Activated CD4-positive, alpha-beta T cell treated with anti-CD3 and anti-CD28 coated beads, Interleukin-2, amount 10 ng/mL, durations not matched to agents 24 days and 14 days (primary cell): Measurements from ENCODE around the gene RPS29. TPM values are rescaled to one million over a fixed set of nuclear protein-coding genes. Genes with fewer than 3 reads are reported as not detected.
A peak's percentile ranks its signal among the peaks of the same experiment; 100 is the strongest.
"Not testable (repeated sequence)": the region's sequence is repeated elsewhere in the genome, so short reads cannot be mapped to it uniquely, and the experiment has no call there.

Experiments
- DNase-seq: peaks from one replicate; pipeline ENCODE4 v3.0.0; 2022
- H3K27ac Mint-ChIP-seq: one replicate; pipeline ENCODE4 v1.8.0; 2022; ENCODE audit warnings: mild to moderate bottlenecking, mixed read lengths
- H3K27me3 Mint-ChIP-seq: one replicate; pipeline ENCODE4 v1.8.0; 2022; ENCODE audit warnings: mixed read lengths
- H3K36me3 Mint-ChIP-seq: one replicate; pipeline ENCODE4 v1.8.0; 2022; ENCODE audit warnings: low read depth, mild to moderate bottlenecking, mixed read lengths
- H3K4me1 Mint-ChIP-seq: one replicate; pipeline ENCODE4 v1.8.0; 2021; ENCODE audit warnings: mixed read lengths
- H3K4me3 Mint-ChIP-seq: one replicate; pipeline ENCODE4 v1.8.0; 2022; ENCODE audit warnings: mild to moderate bottlenecking, moderate library complexity, mixed read lengths
- H3K9me3 Mint-ChIP-seq: one replicate; pipeline ENCODE4 v1.8.0; 2021; ENCODE audit warnings: mixed read lengths
- intact Hi-C: fragments of 100-400 bp; cut with micrococcal nuclease; formaldehyde crosslinking; loops from one replicate; pipeline ENCODE4 v1.15.1; 2023
- total RNA-seq: library from RNA; stranded (reverse); gene quantifications from 2 replicates; pipeline ENCODE4 v1.2.3, GENCODE V29; 2022

The RPS29 gene
- total RNA-seq, 1 donor from 2014 or later = 1,960 TPM

DNA sequence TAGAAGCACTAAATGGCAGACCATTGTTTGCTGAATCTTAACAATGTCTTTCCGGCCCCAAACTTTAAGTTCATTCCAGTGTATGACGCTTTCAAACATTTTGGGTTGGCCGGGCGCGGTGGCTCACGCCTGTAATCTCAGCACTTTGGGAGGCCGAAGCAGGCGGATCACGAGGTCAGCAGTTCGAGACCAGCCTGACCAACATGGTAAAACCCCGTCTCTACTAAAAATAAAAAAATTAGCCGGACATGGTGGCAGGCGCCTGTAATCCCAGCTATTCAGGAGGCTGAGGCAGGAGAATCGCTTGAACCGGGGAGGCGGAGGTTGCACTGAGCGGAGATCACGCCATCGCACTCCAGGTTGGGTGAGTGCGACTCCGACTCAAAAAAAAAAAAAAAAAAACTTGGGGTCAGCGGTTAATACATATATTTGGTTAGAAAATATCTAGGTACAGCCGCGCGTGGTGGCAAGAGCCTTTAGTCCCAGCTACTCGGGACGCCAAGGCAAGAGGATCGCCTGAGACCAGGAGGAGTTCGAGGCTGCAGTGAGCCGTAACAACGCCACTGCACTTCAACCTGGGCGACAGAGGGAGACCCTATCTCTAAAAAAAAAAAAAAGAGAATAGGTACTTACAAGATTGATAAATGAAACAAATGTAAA lies 1.1 kb downstream of the RPS29 start:
- H3K9me3 Mint-ChIP-seq, H3K27me3 Mint-ChIP-seq: not testable (repeated sequence)
- intact Hi-C loops = loop anchor here (5.0 to 10.0 kb wide), 3 partner anchors 123 to 1510 kb away; partner anchors contain the start of genes MAP4K5 and TRIM9
- Mint-ChIP-seq H3K27ac (peak overlapping the region; percentile 99), H3K4me3 (peak overlapping the region; percentile 89), H3K36me3 (peaks cover 54% of the 10 kb centered on the region), H3K4me1 (peaks cover 37% of the 10 kb centered on the region)
- peak; percentile 68 for DNase-seq

DNA sequence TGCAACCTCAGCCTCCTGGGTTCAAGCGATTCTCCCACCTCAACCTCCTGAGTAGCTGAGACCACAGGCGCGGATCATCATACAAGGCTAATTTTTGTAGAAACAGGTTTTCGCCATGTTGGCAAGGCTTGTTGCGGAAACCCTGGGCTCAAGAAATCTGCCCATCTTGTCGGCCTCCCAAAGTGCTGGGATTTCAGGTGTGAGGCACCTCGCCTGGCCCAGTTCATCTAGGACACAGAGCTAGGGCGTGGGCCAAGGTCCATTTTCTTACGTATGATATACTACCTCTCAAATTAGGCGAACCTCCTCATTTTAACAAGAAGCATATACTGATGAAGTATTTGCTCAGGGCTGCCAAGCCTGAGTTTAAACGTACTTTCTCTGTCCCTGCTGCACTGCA lies 2.1 kb downstream of the RPS29 start:
- intact Hi-C loops = loop anchor here (10.0 kb wide), 1 partner anchor 1511 kb away; the partner anchor contains the start of gene TRIM9
- peak overlapping the region; percentile 89 for H3K4me3 Mint-ChIP-seq
- no peaks in the 10 kb centered on the region for H3K9me3 Mint-ChIP-seq
- peaks cover 42% of the 10 kb centered on the region for H3K4me1 Mint-ChIP-seq
- peak overlapping the region; percentile 99 for H3K27ac Mint-ChIP-seq
- peaks cover 3% of the 10 kb centered on the region for H3K27me3 Mint-ChIP-seq
- no peak for DNase-seq
- peaks cover 60% of the 10 kb centered on the region for H3K36me3 Mint-ChIP-seq

DNA sequence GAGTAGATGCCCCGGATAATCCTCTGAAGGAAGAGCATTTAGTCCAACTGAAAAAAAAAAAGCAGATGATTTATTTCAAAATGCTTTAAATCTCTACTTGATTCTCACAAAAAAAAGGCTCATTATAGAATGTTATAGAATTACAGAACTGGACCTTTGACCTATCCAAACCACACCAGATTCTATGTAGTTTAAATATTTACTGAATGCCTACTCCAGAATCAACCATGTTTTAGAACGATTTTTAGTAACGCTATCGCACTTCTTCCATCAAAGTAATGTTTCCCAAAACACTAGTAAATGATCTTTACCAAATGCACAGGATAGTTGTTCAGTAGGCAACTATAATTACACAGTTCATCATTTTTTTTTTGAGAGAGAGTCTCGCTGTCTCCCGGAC lies 2.6 kb downstream of the RPS29 start:
- Mint-ChIP-seq H3K4me1 (peaks cover 46% of the 10 kb centered on the region), H3K36me3 (peaks cover 62% of the 10 kb centered on the region), H3K27ac (peak overlapping the region; percentile 62), H3K9me3 (no peaks in the 10 kb centered on the region), H3K27me3 (peaks cover 3% of the 10 kb centered on the region), H3K4me3 (peak overlapping the region; percentile 89)
- intact Hi-C loops = loop anchor here (10.0 kb wide), 1 partner anchor 1511 kb away; the partner anchor contains the start of gene TRIM9
- DNase-seq = no peak

DNA sequence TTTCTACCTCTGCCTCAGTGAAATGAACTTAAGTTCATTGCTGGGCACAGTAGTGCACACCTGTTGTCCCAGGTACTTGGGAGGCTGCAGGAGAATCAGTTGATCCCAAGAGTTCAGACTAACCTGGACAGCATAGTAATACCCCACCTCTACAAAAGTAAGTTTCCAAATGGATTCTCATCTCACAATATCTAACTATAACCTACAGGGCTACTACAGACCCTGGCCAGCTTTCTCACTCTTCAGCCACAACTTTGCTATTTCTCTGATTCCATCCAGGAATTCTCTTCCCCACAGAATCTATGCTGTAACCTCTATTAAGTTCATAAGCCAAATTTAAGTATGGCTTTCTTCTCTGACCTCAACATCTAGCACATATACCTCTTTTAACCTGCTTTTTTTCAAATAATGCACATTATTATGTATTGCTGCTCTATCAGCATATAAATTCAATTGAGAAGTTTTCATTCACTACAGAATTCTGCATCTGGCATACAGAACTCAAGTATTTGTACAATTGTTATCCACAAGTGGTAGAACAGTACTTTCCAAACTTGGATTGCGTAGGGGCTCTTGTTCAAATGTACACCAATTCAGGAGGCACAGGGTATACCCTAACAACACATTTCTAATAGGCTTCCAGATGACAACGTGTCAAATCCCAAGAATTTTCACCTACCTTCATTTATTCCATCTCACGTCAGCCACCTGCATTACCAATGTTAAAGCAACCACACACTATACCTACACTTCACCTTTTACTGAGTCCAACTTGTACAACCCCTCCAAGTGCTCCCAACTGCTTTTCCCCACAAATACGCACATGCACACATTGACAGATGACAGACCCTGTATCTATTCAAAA lies 3.8 kb downstream of the RPS29 start:
- H3K4me3 Mint-ChIP-seq = peak overlapping the region; percentile 4
- H3K9me3 Mint-ChIP-seq = no peaks in the 10 kb centered on the region
- intact Hi-C loops = loop anchor here (10.0 kb wide), 1 partner anchor 1512 kb away; the partner anchor contains the start of gene TRIM9
- peaks cover 71% of the 10 kb centered on the region for H3K36me3 Mint-ChIP-seq
- DNase-seq = no peak
- H3K27me3 Mint-ChIP-seq = peaks cover 3% of the 10 kb centered on the region
- no peak overlapping the region for H3K27ac Mint-ChIP-seq
- peaks cover 46% of the 10 kb centered on the region for H3K4me1 Mint-ChIP-seq

DNA sequence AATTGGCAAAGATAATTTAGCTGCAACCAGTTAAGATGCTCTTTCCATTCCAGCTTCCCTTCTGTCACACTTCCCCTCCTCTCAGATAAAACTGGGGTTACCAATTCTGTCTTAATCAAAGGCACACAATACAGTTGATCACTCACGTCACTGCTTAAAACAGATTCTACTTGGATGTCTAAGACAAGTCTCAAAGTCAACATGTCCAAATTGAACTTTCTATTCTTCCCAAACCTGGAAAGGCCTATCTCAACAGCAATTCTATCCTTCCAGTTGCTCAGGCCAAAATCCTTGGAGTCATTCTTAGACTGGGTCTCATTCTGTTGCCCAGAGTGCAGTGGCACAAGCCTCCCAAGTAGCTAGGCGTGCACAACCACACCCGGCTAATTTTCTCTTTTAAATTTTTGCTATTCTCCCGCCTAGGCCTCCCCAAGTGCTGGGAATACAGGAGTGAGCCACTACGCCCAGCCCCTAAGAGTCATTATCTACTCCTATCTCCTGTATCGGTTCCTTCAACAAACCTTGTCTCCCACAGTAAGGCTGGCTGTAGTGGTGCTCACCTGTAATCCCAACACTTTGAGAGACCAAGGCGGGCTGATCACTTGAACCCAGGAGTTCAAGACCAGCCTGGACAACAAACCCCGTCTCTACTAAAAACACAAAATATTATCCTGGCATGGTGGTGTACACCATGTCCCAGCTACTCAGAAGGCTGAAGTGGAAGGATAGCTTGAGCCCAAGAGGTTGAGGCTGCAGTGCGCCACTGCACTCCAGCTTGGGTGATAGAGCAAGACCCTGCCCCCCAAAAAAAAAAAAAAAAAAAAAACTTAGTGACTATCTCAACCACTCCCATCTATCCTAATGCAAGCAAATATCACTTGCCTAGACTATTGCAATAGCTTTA lies 4.7 kb downstream of the RPS29 start:
- H3K36me3 Mint-ChIP-seq = peaks cover 78% of the 10 kb centered on the region
- DNase-seq = no peak
- H3K9me3 Mint-ChIP-seq = no peaks in the 10 kb centered on the region
- H3K4me3 Mint-ChIP-seq = peak overlapping the region; percentile 4
- H3K4me1 Mint-ChIP-seq = peaks cover 47% of the 10 kb centered on the region
- peaks cover 3% of the 10 kb centered on the region for H3K27me3 Mint-ChIP-seq
- peak overlapping the region; percentile 30 for H3K27ac Mint-ChIP-seq
- intact Hi-C loops = loop anchor here (10.0 kb wide), 1 partner anchor 1513 kb away; the partner anchor contains the start of gene TRIM9

DNA sequence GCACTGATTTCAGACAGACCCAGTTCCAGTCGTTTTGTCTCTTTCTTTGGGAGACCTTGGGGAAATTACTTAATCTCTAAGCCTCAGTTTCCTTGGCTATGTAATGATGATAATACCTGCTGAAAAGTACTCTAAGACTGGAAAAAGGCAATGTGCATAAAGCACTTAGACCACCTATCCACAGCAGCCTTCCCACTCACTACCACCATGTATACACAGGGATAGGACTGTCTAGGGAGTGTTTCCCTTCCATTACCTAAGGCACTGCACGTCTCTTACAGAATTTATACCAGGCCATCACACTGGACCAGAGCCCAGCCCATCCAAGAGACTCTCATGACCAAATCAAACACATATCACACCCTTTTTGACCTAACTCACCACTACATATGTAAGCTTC lies 6.3 kb downstream of the RPS29 start:
- Mint-ChIP-seq H3K27ac (peak overlapping the region; percentile 2), H3K4me1 (peaks cover 44% of the 10 kb centered on the region), H3K36me3 (peaks cover 70% of the 10 kb centered on the region), H3K4me3 (no peak overlapping the region), H3K9me3 (no peaks in the 10 kb centered on the region), H3K27me3 (no peaks in the 10 kb centered on the region)
- no peak for DNase-seq
- intact Hi-C loops = loop anchor here (10.0 kb wide), 1 partner anchor 1515 kb away; the partner anchor contains the start of gene TRIM9

DNA sequence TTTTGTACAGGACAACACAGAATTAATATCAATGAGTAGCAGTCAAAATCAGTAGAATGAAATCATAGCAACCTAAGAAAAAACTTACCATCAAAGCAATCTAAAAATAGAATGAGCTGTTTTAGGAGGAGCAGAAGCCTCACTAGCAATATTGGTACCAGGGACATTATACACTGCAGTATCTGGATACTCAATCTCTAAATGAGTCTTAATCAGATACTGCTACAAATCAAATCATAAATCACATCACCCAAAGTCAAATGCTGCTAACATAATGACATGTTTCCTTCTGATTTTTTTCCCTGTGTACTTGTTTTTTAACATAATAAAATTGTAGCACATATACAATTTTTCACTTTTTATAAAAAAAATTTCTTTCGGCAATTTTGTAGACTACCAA lies 8.0 kb downstream of the RPS29 start:
- Mint-ChIP-seq H3K36me3 (peaks cover 69% of the 10 kb centered on the region), H3K9me3 (no peaks in the 10 kb centered on the region), H3K27me3 (no peaks in the 10 kb centered on the region), H3K4me3 (no peak overlapping the region), H3K27ac (no peak overlapping the region), H3K4me1 (peaks cover 39% of the 10 kb centered on the region)
- intact Hi-C loops = no loop called here
- no peak for DNase-seq

DNA sequence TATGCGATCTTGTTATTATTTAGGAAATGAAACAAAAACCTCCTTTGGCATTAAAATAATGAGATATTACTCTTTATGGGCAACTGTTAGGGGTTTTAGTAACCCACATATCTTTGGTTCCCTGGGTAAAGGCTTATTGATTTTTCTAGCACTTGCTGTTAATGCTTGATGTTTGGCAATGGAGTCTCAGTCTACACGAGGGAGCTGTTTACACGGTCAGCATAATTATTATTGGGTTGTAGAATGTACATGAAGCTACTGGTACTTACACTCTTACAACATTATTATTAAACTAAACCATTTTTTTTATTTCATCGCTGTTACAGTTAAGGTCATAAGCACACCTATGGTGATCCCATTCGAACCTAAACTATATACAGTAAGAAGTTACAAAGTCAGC lies 12.1 kb downstream of the RPS29 start:
- H3K4me1 Mint-ChIP-seq = peaks cover 15% of the 10 kb centered on the region
- H3K9me3 Mint-ChIP-seq = peaks cover 6% of the 10 kb centered on the region
- H3K36me3 Mint-ChIP-seq = peaks cover 63% of the 10 kb centered on the region
- DNase-seq = no peak
- H3K27me3 Mint-ChIP-seq = no peaks in the 10 kb centered on the region
- no peak overlapping the region for H3K27ac Mint-ChIP-seq
- intact Hi-C loops = no loop called here
- H3K4me3 Mint-ChIP-seq = no peak overlapping the region

DNA sequence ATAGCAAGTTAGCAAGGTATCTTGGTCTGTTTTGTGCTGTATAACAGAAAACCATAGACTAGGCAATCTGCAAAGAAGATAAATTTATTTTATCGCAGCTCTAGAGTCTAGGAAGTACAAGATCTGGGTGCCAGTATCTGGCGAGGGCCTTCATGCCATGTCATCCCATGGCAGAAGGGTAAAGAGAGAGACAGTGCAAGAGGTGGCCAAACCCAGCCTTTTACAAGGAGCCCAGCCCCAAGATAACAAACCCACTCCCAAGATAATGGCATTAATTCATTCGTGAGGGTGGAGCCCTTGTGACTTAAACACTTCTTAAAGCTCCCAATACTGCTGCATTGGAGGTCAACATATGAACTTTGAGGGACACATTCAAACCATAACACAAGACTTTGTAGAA lies 16.9 kb downstream of the RPS29 start:
- peaks cover 32% of the 10 kb centered on the region for H3K36me3 Mint-ChIP-seq
- intact Hi-C loops = no loop called here

DNA sequence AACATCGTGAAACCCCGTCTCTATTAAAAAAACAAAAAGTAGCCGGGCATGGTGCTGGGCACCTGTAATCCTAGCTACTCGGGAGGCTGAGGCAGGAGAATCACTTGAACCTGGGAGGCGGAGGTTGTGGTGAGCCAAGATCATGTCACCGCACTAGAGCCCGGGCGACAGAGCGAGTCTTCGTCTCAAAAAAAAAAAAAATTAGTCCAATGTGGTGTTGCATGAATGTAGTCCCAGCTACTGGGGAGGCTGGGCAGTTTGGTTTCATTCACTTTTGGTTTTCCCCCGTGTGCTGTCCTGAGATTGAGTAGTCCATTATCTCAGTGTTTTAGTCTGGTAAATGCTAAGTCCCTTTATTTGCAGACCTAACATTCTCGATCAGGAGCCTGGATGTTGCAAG lies 19.5 kb downstream of the RPS29 start:
- Mint-ChIP-seq H3K27me3 (peaks cover 2% of the 10 kb centered on the region), H3K4me1 (no peaks in the 10 kb centered on the region), H3K4me3 (no peak overlapping the region), H3K36me3 (peaks cover 12% of the 10 kb centered on the region), H3K27ac (no peak overlapping the region), H3K9me3 (peaks cover 4% of the 10 kb centered on the region)
- no peak for DNase-seq
- intact Hi-C loops = no loop called here

More for the DNA sequence above, 16.9 kb downstream of the RPS29 start:
- no peak overlapping the region for H3K27ac Mint-ChIP-seq
- no peaks in the 10 kb centered on the region for H3K27me3 Mint-ChIP-seq
- H3K4me3 Mint-ChIP-seq = no peak overlapping the region
- H3K9me3 Mint-ChIP-seq = peaks cover 6% of the 10 kb centered on the region
- no peak for DNase-seq
- H3K4me1 Mint-ChIP-seq = peaks cover 1% of the 10 kb centered on the region

DNA sequence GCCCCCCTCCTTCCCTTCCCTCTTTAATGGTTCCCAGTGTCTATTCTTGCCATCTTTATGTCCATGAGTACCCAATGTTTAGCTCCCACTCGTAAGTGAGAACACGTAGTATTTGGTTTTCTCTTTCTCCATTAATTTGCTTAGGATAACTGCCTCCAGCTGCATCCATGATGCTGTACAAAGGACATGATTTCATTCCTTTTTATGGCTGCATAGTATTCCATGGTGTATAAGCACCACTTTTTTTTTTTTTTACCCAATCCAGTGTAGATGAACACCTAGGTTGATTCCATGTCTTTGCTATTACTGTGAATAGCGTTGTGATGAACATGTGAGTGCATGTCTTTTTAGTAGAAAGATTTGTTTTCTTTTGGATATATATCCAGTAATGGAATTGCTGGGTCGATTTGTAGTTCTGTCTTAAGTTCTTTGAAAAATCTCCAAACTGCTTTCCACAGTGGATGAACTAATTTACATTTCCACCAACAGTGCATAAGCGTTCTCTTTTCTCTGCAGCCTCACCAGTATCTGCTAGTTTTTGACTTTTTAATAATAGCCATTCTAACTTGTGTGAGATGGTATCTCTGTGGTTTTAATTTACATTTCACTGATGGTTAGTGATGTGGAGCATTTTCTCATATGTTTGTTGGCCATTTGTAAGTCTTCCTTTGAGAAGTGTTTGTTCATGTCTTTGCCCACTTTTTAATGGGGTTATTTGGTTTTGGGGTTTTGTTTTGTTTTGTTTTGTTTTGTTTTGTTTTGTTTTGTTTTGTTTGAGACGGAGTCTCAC lies 26.0 kb downstream of the RPS29 start:
- Mint-ChIP-seq H3K27ac (no peak overlapping the region), H3K27me3 (peaks cover 4% of the 10 kb centered on the region), H3K36me3 (no peaks in the 10 kb centered on the region), H3K9me3 (peaks cover 4% of the 10 kb centered on the region), H3K4me3 (no peak overlapping the region), H3K4me1 (no peaks in the 10 kb centered on the region)
- DNase-seq = no peak
- intact Hi-C loops = no loop called here

DNA sequence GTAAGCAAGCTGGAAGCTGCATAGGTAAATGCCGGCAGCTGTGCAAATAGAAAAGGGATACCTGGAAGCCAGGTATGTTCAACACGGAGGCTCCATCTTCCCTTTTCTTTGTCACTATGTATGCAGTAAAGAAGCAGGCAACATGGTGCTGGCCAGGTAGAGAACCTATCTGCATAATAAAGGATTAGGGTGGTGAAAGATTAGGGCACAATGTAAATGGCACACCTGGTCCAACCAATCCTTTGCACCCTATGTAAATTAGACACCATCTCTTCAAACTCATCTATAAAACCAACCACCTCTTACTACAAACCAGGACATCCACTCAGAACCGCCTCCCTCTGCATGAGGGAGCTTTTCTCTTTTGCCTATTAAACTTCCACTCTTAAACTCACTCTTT lies 32.3 kb downstream of the RPS29 start:
- Mint-ChIP-seq H3K27me3 (peaks cover 20% of the 10 kb centered on the region), H3K4me1 (no peaks in the 10 kb centered on the region), H3K4me3 (no peak overlapping the region), H3K36me3 (no peaks in the 10 kb centered on the region), H3K9me3 (no peaks in the 10 kb centered on the region), H3K27ac (no peak overlapping the region)
- intact Hi-C loops = no loop called here
- no peak for DNase-seq

DNA sequence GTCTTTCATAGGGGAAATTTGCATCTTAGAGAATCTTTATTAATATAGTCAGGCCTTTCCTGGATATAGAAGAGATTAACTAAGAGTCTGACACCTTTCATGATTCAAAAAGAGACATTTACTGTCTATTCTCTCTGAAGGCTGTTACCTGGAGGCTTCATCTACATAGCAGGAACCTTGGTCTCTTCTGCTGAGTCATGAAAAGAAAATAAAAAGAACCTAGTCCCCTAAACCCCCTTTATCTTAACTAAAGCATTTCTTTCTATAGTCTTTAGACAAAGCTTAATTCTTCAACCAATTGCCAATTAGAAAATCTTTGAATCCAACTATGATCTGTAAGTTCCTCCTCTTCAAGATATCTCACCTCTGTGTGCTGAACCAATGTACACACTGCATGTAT lies 33.1 kb downstream of the RPS29 start:
- Mint-ChIP-seq H3K4me1 (no peaks in the 10 kb centered on the region), H3K27ac (no peak overlapping the region), H3K36me3 (no peaks in the 10 kb centered on the region), H3K4me3 (no peak overlapping the region), H3K9me3 (no peaks in the 10 kb centered on the region), H3K27me3 (peaks cover 20% of the 10 kb centered on the region)
- intact Hi-C loops = no loop called here
- DNase-seq = no peak
